Small intestine (tissue), 7 donors: ENCODE measurements around the gene RERE. TPM values are rescaled to one million over a fixed set of nuclear protein-coding genes. Genes with fewer than 3 reads are reported as not detected.

Experiments
- DNase-seq, 2 donors: peaks; one replicate each; pipeline versions ENCODE4 v3.0.0 to v3.0.0-alpha.2; 2013
- FAIRE-seq: peaks from 2 replicates; lab custom pipeline; 2012; peaks lifted over from hg19 to GRCh38; lab: Jason Lieb, UNC
- H3K27ac ChIP-seq, 3 donors: one replicate each; pipeline ENCODE4 v1.5.1; 2013; ENCODE audit warnings: low read length in 2 of 3, mild to moderate bottlenecking in 2 of 3, control low read depth in 1 of 3, inconsistent platforms in 1 of 3, low read depth in 1 of 3, moderate library complexity in 1 of 3
- H3K27me3 ChIP-seq, 3 donors: one replicate each; pipeline ENCODE4 v1.6.1; 2013; ENCODE audit warnings: low read length in 3 of 3, inconsistent platforms in 1 of 3; ENCODE audit not compliant: control insufficient read depth in 3 of 3, insufficient read depth in 3 of 3
- H3K36me3 ChIP-seq, 3 donors: one replicate each; pipeline ENCODE4 v1.6.1; 2013; ENCODE audit warnings: low read length in 3 of 3, inconsistent platforms in 1 of 3, low read depth in 1 of 3, mild to moderate bottlenecking in 1 of 3, moderate library complexity in 1 of 3; ENCODE audit not compliant: control insufficient read depth in 3 of 3, insufficient read depth in 2 of 3
- H3K4me1 ChIP-seq, 3 donors: one replicate each; pipeline ENCODE4 v1.6.1; 2013; ENCODE audit warnings: low read length in 2 of 3, inconsistent platforms in 1 of 3, low read depth in 1 of 3, mild to moderate bottlenecking in 1 of 3, moderate library complexity in 1 of 3; ENCODE audit not compliant: control insufficient read depth in 3 of 3, insufficient read depth in 2 of 3
- H3K4me3 ChIP-seq, 3 donors: one replicate each; pipeline ENCODE4 v1.5.1; 2013; ENCODE audit warnings: low read length in 3 of 3, control low read depth in 1 of 3, inconsistent platforms in 1 of 3, low read depth in 1 of 3, mild to moderate bottlenecking in 1 of 3, moderate library complexity in 1 of 3
- H3K9me3 ChIP-seq, 2 donors: one replicate each; pipeline ENCODE4 v1.6.1; 2013; ENCODE audit warnings: low read depth in 1 of 2, low read length in 1 of 2; ENCODE audit not compliant: control insufficient read depth in 2 of 2, insufficient read depth in 1 of 2
- WGBS, 3 donors: extraction: QIAGEN DNeasy Blood & Tissue Kit; methylation state at CpG; one replicate each; pipeline ENCODE4 v1.1.7; 2013; 5-methylcytosine and 5-hydroxymethylcytosine counted together
- polyA plus RNA-seq, 4 donors: library from polyadenylated mRNA; stranded (reverse) in 3 of 4; unstranded in 1 of 4; fragments of 200-250 nt in 3 of 4; fragments of 120-200 nt in 1 of 4; gene quantifications; one replicate each; pipeline versions ENCODE4 v1.2.1 to v1.2.3, GENCODE V29; 2013
- donor health status: healthy with polysubstance abuse.
- donor health status: control.
- donor health status: control.
- donor health status: Bipolar disorder and iron deficiency.
- donor health status: healthy.

The RERE gene
- polyA plus RNA-seq, 4 donors, result 19.5 to 66.8 (median 25.8) TPM

GRCh38 chr1:8467308-8467707 is 350.1 kb downstream of the RERE start:
- Histone ChIP-seq H3K36me3 (peaks cover 0 to 21% (median 0%) of the 10 kb centered on the region in 3 donors), H3K27me3 (no peaks in the 10 kb centered on the region), H3K4me3 (no peak overlapping the region), H3K9me3 (no peaks in the 10 kb centered on the region), H3K4me1 (peaks cover 4 to 24% (median 11%) of the 10 kb centered on the region in 3 donors), H3K27ac (no peak overlapping the region)
- WGBS, 3 donors, result 63 to 85% (median 75%) methylated on average over 3 of the region's 3 CpGs
- DNase-seq (no peak), FAIRE-seq (no peak)

DNA sequence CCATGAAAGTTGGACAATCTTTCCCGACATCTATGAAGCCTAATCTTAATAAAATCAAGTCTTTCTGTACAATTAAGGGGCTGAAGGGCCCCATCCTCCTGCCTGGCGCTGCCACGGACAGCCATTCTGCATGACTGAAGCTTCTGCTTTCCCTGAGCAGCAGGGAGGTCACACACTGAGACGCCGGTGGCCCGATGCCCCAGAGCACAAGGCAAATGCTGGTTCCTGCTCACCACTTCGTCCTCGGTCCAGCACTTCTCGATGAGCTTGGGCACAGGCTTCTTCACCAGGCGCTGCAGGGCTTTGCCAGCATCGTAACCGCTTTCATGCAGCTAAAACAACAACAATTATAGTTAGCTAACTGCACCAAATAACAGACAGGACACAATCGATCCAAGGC is 351.7 kb downstream of the RERE start:
- H3K27me3 ChIP-seq, result no peaks in the 10 kb centered on the region
- no peak overlapping the region for H3K4me3 ChIP-seq
- no peaks in the 10 kb centered on the region for H3K9me3 ChIP-seq
- H3K4me1 ChIP-seq, result peaks cover 4 to 26% (median 11%) of the 10 kb centered on the region in 3 donors
- 74 to 90% (median 87%) methylated on average over 13 of the region's 13 CpGs for WGBS, 3 donors
- peaks cover 0 to 23% (median 0%) of the 10 kb centered on the region in 3 donors for H3K36me3 ChIP-seq
- DNase-seq (no peak), FAIRE-seq (no peak)
- H3K27ac ChIP-seq, result peak overlapping the region in 1 of 3 donors; percentile 3

DNA sequence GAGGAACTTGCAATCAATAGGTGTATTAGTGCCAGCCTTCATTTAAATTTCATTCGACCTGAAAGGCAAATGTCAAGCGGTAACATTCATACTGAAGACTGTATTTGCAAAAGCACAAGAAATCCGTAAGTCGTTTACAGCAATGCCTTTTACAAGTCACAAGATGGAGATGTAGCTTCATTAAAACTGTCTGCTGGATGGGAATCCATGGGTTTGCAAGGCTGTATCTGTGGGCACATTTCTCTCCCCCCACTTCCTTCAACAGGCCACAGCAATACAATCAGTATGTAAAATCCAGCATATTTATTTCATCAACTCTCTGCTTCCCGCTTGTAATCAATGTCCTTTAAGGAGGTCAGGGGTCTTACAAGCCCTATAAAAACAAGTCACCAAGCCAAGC is 352.4 kb downstream of the RERE start:
- no peak for DNase-seq
- H3K27me3 ChIP-seq, result no peaks in the 10 kb centered on the region
- no peaks in the 10 kb centered on the region for H3K9me3 ChIP-seq
- H3K36me3 ChIP-seq, result peaks cover 0 to 23% (median 0%) of the 10 kb centered on the region in 3 donors
- 73 to 91% (median 86%) methylated on average over 5 of the region's 5 CpGs for WGBS, 3 donors
- H3K4me3 ChIP-seq, result no peak overlapping the region
- no peak for FAIRE-seq
- H3K27ac ChIP-seq, result no peak overlapping the region
- H3K4me1 ChIP-seq, result peaks cover 4 to 26% (median 11%) of the 10 kb centered on the region in 3 donors

GRCh38 chr1:8464377-8464776 is 353.1 kb downstream of the RERE start:
- no peak overlapping the region for H3K4me3 ChIP-seq
- FAIRE-seq, result no peak

DNA sequence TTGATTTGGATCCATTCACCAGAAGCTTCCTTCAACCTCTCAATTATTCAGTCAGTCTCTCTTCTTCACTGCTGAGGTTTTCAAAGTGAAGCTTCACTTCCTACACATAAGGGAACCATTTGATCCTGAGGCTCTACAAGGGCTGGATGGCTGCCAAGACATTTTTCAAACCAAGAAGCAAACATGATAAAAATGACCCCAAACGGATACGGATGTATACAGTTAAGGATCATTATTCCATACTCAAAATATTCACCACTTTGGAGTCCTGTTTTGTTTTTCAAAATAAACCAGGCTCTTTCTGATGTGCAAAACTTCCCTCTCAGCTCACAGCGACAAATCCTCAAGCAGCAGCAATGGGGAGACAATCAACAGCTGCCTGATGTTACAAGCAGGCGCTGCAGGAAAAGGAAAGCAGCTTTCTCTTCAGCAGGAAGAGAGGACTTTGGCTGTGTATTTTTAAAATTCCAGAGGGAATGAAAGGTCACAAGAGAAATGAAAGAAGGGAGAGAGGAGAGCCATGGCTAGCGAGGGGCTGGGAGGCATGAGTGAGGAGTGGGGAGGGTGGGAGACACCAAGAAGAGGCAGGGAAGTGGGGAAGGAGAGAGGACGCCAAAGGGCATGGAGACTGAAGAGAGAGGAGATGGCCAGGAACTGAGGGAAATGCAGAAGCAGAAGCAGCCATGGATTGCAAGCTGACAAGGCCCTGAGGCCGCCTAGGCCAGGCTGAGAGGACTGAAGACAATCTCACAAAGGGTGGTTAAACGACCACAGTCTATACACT is 354.1 kb downstream of the RERE start:
- FAIRE-seq, result no peak
- DNase-seq, result peak; percentile 64 to 75
- Histone ChIP-seq H3K27me3 (no peaks in the 10 kb centered on the region), H3K4me1 (peaks cover 4 to 23% (median 11%) of the 10 kb centered on the region in 3 donors), H3K4me3 (no peak overlapping the region), H3K36me3 (peaks cover 0 to 18% (median 0%) of the 10 kb centered on the region in 3 donors), H3K9me3 (no peaks in the 10 kb centered on the region), H3K27ac (peak overlapping the region; percentile 69 to 87 (median 80))
- 17 to 28% (median 21%) methylated on average over 8 of the region's 8 CpGs for WGBS, 3 donors

More at GRCh38 chr1:8464377-8464776, 353.1 kb downstream of the RERE start:
- Histone ChIP-seq H3K36me3 (peaks cover 0 to 23% (median 0%) of the 10 kb centered on the region in 3 donors), H3K4me1 (peaks cover 4 to 26% (median 11%) of the 10 kb centered on the region in 3 donors), H3K27ac (peak overlapping the region in 2 of 3 donors; percentile 74 to 80), H3K9me3 (no peaks in the 10 kb centered on the region), H3K27me3 (no peaks in the 10 kb centered on the region)
- 75 to 79% (median 78%) methylated on average over 4 of the region's 4 CpGs for WGBS, 3 donors
- no peak for DNase-seq

DNA sequence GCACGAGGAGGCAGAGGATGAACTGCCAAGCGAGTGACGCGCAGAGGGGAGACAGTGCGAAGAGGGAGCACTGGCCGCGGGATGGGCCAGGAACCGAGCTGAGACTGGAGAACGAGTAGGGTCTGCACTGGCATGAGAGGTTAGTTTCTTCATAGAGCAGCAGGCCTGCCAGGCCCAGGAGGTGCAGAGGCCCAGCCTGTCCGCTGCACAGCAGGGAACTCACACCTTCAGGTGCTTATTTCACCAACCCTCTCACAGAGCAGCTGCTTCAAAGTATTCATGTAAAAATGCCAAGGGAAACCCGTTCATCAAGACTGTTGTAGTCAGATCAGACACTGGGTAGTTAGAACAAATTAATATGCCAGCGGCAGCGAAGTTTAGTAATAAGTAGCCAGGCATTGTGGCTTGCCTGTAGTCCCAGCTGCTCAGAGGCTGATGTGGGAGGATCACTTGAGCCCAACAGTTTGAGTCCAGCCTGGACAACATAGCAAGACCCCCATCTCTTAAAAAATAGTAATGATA is 355.0 kb downstream of the RERE start:
- Histone ChIP-seq H3K27me3 (no peaks in the 10 kb centered on the region), H3K27ac (peak overlapping the region in 2 of 3 donors; percentile 5 to 62), H3K4me1 (peaks cover 4 to 23% (median 11%) of the 10 kb centered on the region in 3 donors), H3K4me3 (no peak overlapping the region), H3K9me3 (no peaks in the 10 kb centered on the region), H3K36me3 (peaks cover 0 to 18% (median 0%) of the 10 kb centered on the region in 3 donors)
- 78 to 90% (median 80%) methylated on average over 13 of the region's 13 CpGs for WGBS, 3 donors
- FAIRE-seq (no peak), DNase-seq (no peak)

GRCh38 chr1:8461351-8462110 is 355.9 kb downstream of the RERE start:
- H3K27me3 ChIP-seq, result no peaks in the 10 kb centered on the region
- H3K4me3 ChIP-seq, result no peak overlapping the region
- FAIRE-seq (no peak), DNase-seq (no peak)
- WGBS, 3 donors, result 76 to 87% (median 86%) methylated on average over 5 of the region's 5 CpGs
- H3K36me3 ChIP-seq, result peaks cover 0 to 18% (median 0%) of the 10 kb centered on the region in 3 donors
- no peak overlapping the region for H3K27ac ChIP-seq
- H3K9me3 ChIP-seq, result no peaks in the 10 kb centered on the region
- H3K4me1 ChIP-seq, result peaks cover 4 to 23% (median 11%) of the 10 kb centered on the region in 3 donors

- no peak for FAIRE-seq
- H3K4me1 ChIP-seq, result peaks cover 4 to 23% (median 11%) of the 10 kb centered on the region in 3 donors
- WGBS, 3 donors, result 88 to 92% (median 91%) methylated on average over 5 of the region's 5 CpGs
These were observed 356.7 kb downstream of the RERE start for GRCh38 chr1:8460784-8461183.

More at GRCh38 chr1:8460784-8461183, 356.7 kb downstream of the RERE start:
- H3K9me3 ChIP-seq, result no peaks in the 10 kb centered on the region
- no peaks in the 10 kb centered on the region for H3K27me3 ChIP-seq
- peaks cover 0 to 14% (median 0%) of the 10 kb centered on the region in 3 donors for H3K36me3 ChIP-seq
- no peak for DNase-seq
- H3K27ac ChIP-seq, result no peak overlapping the region
- no peak overlapping the region for H3K4me3 ChIP-seq
